Endodermal cell (in vitro differentiated cells): ENCODE results near the gene RPP38. TPM values are rescaled to one million over a fixed set of nuclear protein-coding genes. Genes with fewer than 3 reads are reported as not detected.

Experiments used
- DNase-seq: peaks from one replicate; pipeline ENCODE4 v3.0.0-alpha.2; 2017
- H3K27ac ChIP-seq: 2 replicates; pipeline ENCODE4 v1.5.1; 2013; ENCODE audit warnings: mild to moderate bottlenecking, low read depth, low read length, moderate library complexity
- H3K27me3 ChIP-seq: 2 replicates; pipeline ENCODE4 v1.6.1; 2013; ENCODE audit warnings: mild to moderate bottlenecking, low read length, moderate library complexity; ENCODE audit not compliant: insufficient read depth, control insufficient read depth, poor library complexity, severe bottlenecking
- H3K36me3 ChIP-seq: 2 replicates; pipeline ENCODE4 v1.7.0; 2013; ENCODE audit warnings: mild to moderate bottlenecking, low read length, moderate library complexity; ENCODE audit not compliant: control insufficient read depth, insufficient read depth
- H3K4me1 ChIP-seq: one replicate; pipeline ENCODE4 v1.7.0; 2013; ENCODE audit warnings: low read length; ENCODE audit not compliant: control insufficient read depth, insufficient read depth
- H3K4me3 ChIP-seq: 2 replicates; pipeline ENCODE4 v1.5.1; 2013; ENCODE audit warnings: mild to moderate bottlenecking, low read length, moderate library complexity
- H3K9ac ChIP-seq: 2 replicates; pipeline ENCODE4 v1.6.1; 2013; ENCODE audit warnings: mild to moderate bottlenecking, low read length, moderate library complexity; ENCODE audit not compliant: poor library complexity, severe bottlenecking; ENCODE audit errors: extremely low read depth
- H3K9me3 ChIP-seq: 2 replicates; pipeline ENCODE4 v1.6.1; 2013; ENCODE audit warnings: mild to moderate bottlenecking, low read length, moderate library complexity; ENCODE audit not compliant: control insufficient read depth
- H3K27ac Mint-ChIP-seq: 2 replicates; pipeline ENCODE4 v1.8.0; 2020; ENCODE audit warnings: mixed read lengths
- H3K27me3 Mint-ChIP-seq: 2 replicates; pipeline ENCODE4 v1.8.0; 2021; ENCODE audit warnings: mild to moderate bottlenecking, mixed read lengths; ENCODE audit not compliant: insufficient read depth
- H3K36me3 Mint-ChIP-seq: 2 replicates; pipeline ENCODE4 v1.8.0; 2020; ENCODE audit warnings: low read depth, mixed read lengths
- H3K4me1 Mint-ChIP-seq: 2 replicates; pipeline ENCODE4 v1.8.0; 2020; ENCODE audit warnings: mixed read lengths
- H3K4me3 Mint-ChIP-seq: 2 replicates; pipeline ENCODE4 v1.8.0; 2020; ENCODE audit warnings: mild to moderate bottlenecking, moderate library complexity, mixed read lengths
- H3K9me3 Mint-ChIP-seq: 2 replicates; pipeline ENCODE4 v1.8.0; 2020; ENCODE audit warnings: mild to moderate bottlenecking, mixed read lengths
- CTCF ChIP-seq: fragments of 200-600 bp; sonication (generic); conservative IDR thresholded peaks from 2 replicates; pipeline ENCODE4 v1.5.0; 2021; ENCODE audit warnings: antibody characterized with exemption, mild to moderate bottlenecking
- WGBS, 2 experiments: methylation state at CpG; one replicate each; pipeline versions ENCODE4 v1.1.5 to v1.1.7; 2013; ENCODE audit warnings: missing lambda C conversion rate in 2 of 2, mixed read lengths in 1 of 2; ENCODE audit not compliant: insufficient coverage in 1 of 2, insufficient read length in 1 of 2; 5-methylcytosine and 5-hydroxymethylcytosine counted together
- total RNA-seq, 2 donors: library from RNA; stranded (reverse); fragmentation: NEBNext Ultra II Directional in 1 of 2; extraction: Animal tissue kit (Norgen Biotek cat#: 25700) in 1 of 2; gene quantifications; 2 replicates in 1 of 2; 3 replicates in 1 of 2; pipeline ENCODE4 v1.2.1, GENCODE V29; 2021

The RPP38 gene
- total RNA-seq, 2 donors from 2014 or later, result 23.6 to 24.8 TPM

- Histone ChIP-seq H3K9me3 (no peaks in the 10 kb centered on the region), H3K9ac (no peak overlapping the region), H3K36me3 (no peaks in the 10 kb centered on the region), H3K4me1 (no peaks in the 10 kb centered on the region), H3K27ac (no peak overlapping the region), H3K4me3 (no peak overlapping the region), H3K27me3 (no peaks in the 10 kb centered on the region)
- H3K36me3 Mint-ChIP-seq, result no peaks in the 10 kb centered on the region
- no peaks in the 10 kb centered on the region for H3K4me1 Mint-ChIP-seq
- no peak overlapping the region for H3K4me3 Mint-ChIP-seq
- no peak for TF ChIP-seq CTCF
- H3K9me3 Mint-ChIP-seq, result no peaks in the 10 kb centered on the region
- no peak overlapping the region for H3K27ac Mint-ChIP-seq
- WGBS, 2 experiments, result 95 to 96% methylated on average over 7 of the region's 7 CpGs
- H3K27me3 Mint-ChIP-seq, result no peaks in the 10 kb centered on the region
- no peak for DNase-seq
These were observed 45.0 kb upstream of the RPP38 start for GRCh38 chr10:15052121-15052520.

- WGBS, 2 experiments, result 89 to 100% methylated on average over 3 of the region's 3 CpGs
- H3K36me3 ChIP-seq, result no peaks in the 10 kb centered on the region
- Mint-ChIP-seq H3K36me3 (no peaks in the 10 kb centered on the region), H3K27me3 (no peaks in the 10 kb centered on the region), H3K27ac (no peak overlapping the region), H3K9me3 (no peaks in the 10 kb centered on the region), H3K4me3 (no peak overlapping the region), H3K4me1 (no peaks in the 10 kb centered on the region)
- H3K27ac ChIP-seq, result no peak overlapping the region
- H3K4me3 ChIP-seq, result no peak overlapping the region
- no peaks in the 10 kb centered on the region for H3K4me1 ChIP-seq
- no peak overlapping the region for H3K9ac ChIP-seq
- TF ChIP-seq CTCF, result no peak
- H3K9me3 ChIP-seq, result no peaks in the 10 kb centered on the region
- DNase-seq, result no peak
- no peaks in the 10 kb centered on the region for H3K27me3 ChIP-seq
These were observed 44.1 kb upstream of the RPP38 start for GRCh38 chr10:15053061-15053460.

- Histone ChIP-seq H3K27me3 (no peaks in the 10 kb centered on the region), H3K4me3 (no peak overlapping the region), H3K36me3 (no peaks in the 10 kb centered on the region), H3K9me3 (peaks cover 19% of the 10 kb centered on the region), H3K27ac (no peak overlapping the region), H3K4me1 (no peaks in the 10 kb centered on the region), H3K9ac (no peak overlapping the region)
- no peak for DNase-seq
- Mint-ChIP-seq H3K4me1 (no peaks in the 10 kb centered on the region), H3K9me3 (peaks cover 17% of the 10 kb centered on the region), H3K4me3 (no peak overlapping the region), H3K27me3 (peaks cover 2% of the 10 kb centered on the region), H3K27ac (no peak overlapping the region), H3K36me3 (peaks cover 2% of the 10 kb centered on the region)
- no peak for TF ChIP-seq CTCF
- WGBS, 2 experiments, result 83% methylated on average over 1 of the region's 1 CpG; no CpG with 5 or more reads in 1 of the 2 experiments
These were observed 38.5 kb upstream of the RPP38 start for GRCh38 chr10:15058689-15059088.
